ENCODE results near the gene THAP8. TPM values are rescaled to one million over a fixed set of nuclear protein-coding genes. Genes with fewer than 3 reads are reported as not detected.
A peak's percentile ranks its signal among the peaks of the same experiment; 100 is the strongest.

The THAP8 gene
- total and polyA plus RNA-seq, 2 of the 13 experiments (the other 11 are each of a cell fraction or from before 2014, with no cell fraction given), result 1.7 to 3.7 TPM

DNA sequence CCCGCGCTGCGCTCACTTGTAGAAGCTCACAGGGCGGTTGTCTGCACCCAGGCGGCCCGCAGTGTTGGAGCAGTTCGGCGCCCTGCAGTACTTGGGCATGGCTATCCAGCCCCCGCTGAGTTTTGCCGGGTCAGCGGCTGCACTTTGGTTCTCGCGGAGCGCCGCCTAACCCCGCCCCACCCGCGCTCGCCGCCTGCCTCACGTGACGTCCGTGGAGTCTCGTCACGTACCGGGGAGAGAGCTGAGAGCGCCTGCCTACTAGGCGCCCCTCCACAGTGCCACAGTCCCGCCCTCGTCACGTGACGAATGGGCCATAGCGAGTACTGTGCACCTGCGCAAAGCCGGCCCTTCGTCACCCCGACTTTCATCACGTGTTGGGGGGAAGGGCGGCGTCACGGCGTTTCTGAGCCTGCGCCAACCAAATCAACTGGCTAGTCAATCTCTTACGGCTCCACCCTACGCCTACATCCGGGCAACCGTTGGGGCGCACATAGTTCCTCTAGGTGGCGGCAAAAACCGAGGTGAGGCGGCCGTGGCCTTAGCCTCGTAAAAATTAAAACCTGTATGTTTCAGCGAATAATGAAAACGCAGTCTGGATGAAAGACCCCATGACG lies at the start of gene THAP8 (continued):
- TF ChIP-seq RCOR2 (CRISPR knock-in tag; IDR thresholded peaks at IDR 0.05), result no peak
- TF ChIP-seq ZNF24 (IDR thresholded peaks at IDR 0.05), result no peak
- TF ChIP-seq ZC3H13 (CRISPR knock-in tag; IDR thresholded peaks at IDR 0.05), result no peak
- peak; percentile 90; the same call in 1 of the 2 replicates for TF ChIP-seq DMTF1 (CRISPR knock-in tag; IDR thresholded peaks at IDR 0.05)
- peak; percentile 59 for TF ChIP-seq ETV5 (CRISPR knock-in tag; IDR thresholded peaks at IDR 0.05; ENCODE audit: borderline replicate concordance)
- no peak; the same call in 1 of the 2 replicates for TF ChIP-seq MEIS1 (CRISPR knock-in tag; IDR thresholded peaks at IDR 0.05; ENCODE audit: borderline replicate concordance)
- TF ChIP-seq, protein P1, sequence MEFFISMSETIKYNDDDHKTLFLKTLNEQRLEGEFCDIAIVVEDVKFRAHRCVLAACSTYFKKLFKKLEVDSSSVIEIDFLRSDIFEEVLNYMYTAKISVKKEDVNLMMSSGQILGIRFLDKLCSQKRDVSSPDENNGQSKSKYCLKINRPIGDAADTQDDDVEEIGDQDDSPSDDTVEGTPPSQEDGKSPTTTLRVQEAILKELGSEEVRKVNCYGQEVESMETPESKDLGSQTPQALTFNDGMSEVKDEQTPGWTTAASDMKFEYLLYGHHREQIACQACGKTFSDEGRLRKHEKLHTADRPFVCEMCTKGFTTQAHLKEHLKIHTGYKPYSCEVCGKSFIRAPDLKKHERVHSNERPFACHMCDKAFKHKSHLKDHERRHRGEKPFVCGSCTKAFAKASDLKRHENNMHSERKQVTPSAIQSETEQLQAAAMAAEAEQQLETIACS (CRISPR knock-in tag; IDR thresholded peaks at IDR 0.05), result no peak; the same call in 1 of the 2 replicates
- TF ChIP-seq NAIF1 (CRISPR knock-in tag; IDR thresholded peaks at IDR 0.05; ENCODE audit: borderline replicate concordance), result peak; percentile 76; the same call in 1 of the 2 replicates
- TF ChIP-seq, protein P2, sequence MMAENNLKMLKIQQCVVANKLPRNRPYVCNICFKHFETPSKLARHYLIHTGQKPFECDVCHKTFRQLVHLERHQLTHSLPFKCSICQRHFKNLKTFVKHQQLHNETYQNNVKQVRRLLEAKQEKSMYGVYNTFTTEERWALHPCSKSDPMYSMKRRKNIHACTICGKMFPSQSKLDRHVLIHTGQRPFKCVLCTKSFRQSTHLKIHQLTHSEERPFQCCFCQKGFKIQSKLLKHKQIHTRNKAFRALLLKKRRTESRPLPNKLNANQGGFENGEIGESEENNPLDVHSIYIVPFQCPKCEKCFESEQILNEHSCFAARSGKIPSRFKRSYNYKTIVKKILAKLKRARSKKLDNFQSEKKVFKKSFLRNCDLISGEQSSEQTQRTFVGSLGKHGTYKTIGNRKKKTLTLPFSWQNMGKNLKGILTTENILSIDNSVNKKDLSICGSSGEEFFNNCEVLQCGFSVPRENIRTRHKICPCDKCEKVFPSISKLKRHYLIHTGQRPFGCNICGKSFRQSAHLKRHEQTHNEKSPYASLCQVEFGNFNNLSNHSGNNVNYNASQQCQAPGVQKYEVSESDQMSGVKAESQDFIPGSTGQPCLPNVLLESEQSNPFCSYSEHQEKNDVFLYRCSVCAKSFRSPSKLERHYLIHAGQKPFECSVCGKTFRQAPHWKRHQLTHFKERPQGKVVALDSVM (CRISPR knock-in tag; IDR thresholded peaks at IDR 0.05), result peak; percentile 41; the same call in 1 of the 2 replicates
- TF ChIP-seq KAT2B (IDR thresholded peaks at IDR 0.05; ENCODE audit: borderline replicate concordance, low read depth, low read length), result no peak
- TF ChIP-seq, protein P3, sequence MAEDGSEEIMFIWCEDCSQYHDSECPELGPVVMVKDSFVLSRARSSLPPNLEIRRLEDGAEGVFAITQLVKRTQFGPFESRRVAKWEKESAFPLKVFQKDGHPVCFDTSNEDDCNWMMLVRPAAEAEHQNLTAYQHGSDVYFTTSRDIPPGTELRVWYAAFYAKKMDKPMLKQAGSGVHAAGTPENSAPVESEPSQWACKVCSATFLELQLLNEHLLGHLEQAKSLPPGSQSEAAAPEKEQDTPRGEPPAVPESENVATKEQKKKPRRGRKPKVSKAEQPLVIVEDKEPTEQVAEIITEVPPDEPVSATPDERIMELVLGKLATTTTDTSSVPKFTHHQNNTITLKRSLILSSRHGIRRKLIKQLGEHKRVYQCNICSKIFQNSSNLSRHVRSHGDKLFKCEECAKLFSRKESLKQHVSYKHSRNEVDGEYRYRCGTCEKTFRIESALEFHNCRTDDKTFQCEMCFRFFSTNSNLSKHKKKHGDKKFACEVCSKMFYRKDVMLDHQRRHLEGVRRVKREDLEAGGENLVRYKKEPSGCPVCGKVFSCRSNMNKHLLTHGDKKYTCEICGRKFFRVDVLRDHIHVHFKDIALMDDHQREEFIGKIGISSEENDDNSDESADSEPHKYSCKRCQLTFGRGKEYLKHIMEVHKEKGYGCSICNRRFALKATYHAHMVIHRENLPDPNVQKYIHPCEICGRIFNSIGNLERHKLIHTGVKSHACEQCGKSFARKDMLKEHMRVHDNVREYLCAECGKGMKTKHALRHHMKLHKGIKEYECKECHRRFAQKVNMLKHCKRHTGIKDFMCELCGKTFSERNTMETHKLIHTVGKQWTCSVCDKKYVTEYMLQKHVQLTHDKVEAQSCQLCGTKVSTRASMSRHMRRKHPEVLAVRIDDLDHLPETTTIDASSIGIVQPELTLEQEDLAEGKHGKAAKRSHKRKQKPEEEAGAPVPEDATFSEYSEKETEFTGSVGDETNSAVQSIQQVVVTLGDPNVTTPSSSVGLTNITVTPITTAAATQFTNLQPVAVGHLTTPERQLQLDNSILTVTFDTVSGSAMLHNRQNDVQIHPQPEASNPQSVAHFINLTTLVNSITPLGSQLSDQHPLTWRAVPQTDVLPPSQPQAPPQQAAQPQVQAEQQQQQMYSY (CRISPR knock-in tag; IDR thresholded peaks at IDR 0.05), result no peak
- TF ChIP-seq ZNF850 (CRISPR knock-in tag; conservative IDR thresholded peaks at IDR 0.05), result no peak
- TF ChIP-seq KDM2A (CRISPR knock-in tag; IDR thresholded peaks at IDR 0.05; ENCODE audit: borderline replicate concordance, low read depth), result no peak; the same call in 1 of the 2 replicates
- TF ChIP-seq ZBTB21 (CRISPR knock-in tag; IDR thresholded peaks at IDR 0.05), result peak; percentile 62; the same call in 1 of the 2 replicates
- no peak for TF ChIP-seq ATF1 (CRISPR knock-in tag; IDR thresholded peaks at IDR 0.05)
- TF ChIP-seq MEIS2 (CRISPR knock-in tag; IDR thresholded peaks at IDR 0.05), result 0 out of 2 replicates have a peak, but pooled peaks have one; percentile 12
- no peak for TF ChIP-seq EHMT2 (IDR thresholded peaks at IDR 0.05; ENCODE audit: borderline replicate concordance, low read depth, low read length)
- peak; percentile 51 for TF ChIP-seq TOPORS (CRISPR knock-in tag; IDR thresholded peaks at IDR 0.05)
- peak; percentile 92 for TF ChIP-seq SP5 (CRISPR knock-in tag; IDR thresholded peaks at IDR 0.05; ENCODE audit: borderline replicate concordance, low read depth)
- TF ChIP-seq NFATC3 (CRISPR knock-in tag; IDR thresholded peaks at IDR 0.05), result no peak
